Measurements from ENCODE around the gene SPINDOC. TPM values are rescaled to one million over a fixed set of nuclear protein-coding genes. Genes with fewer than 3 reads are reported as not detected.
"Not testable (repeated sequence)": the region's sequence is repeated elsewhere in the genome, so short reads cannot be mapped to it uniquely, and the experiment has no call there.

SPINDOC gene
- total and polyA plus RNA-seq, 2 donors = 11.7 to 17.5 TPM

GRCh38 chr11:63854696-63855095, 41.4 kb downstream of the SPINDOC start:
- 97% methylated on average over 4 of the region's 4 CpGs for WGBS
- Histone ChIP-seq H3K36me3 (ENCODE audit: control insufficient read depth in 2 of 2, insufficient read depth in 2 of 2, low read length in 1 of 2) (peaks cover 12 to 31% of the 10 kb centered on the region in 2 donors), H3K4me1 (ENCODE audit: control insufficient read depth in 2 of 2, insufficient read depth in 2 of 2, low read length in 2 of 2) (peaks cover 11 to 26% of the 10 kb centered on the region in 2 donors), H3K4me3 (ENCODE audit: low read length in 2 of 2) (no peak overlapping the region), H3K9me3 (ENCODE audit: control insufficient read depth in 2 of 2, insufficient read depth in 1 of 2, low read length in 1 of 2) (no peaks in the 10 kb centered on the region), H3K27ac (ENCODE audit: low read depth in 1 of 2, low read length in 1 of 2) (no peak overlapping the region), H3K27me3 (ENCODE audit: control insufficient read depth in 2 of 2, insufficient read depth in 1 of 2, low read length in 1 of 2) (no peaks in the 10 kb centered on the region)
- no peak for DNase-seq (ENCODE audit: low read depth in 6 of 9, low spot score in 9 of 9)

GRCh38 chr11:63855975-63856374, 42.7 kb downstream of the SPINDOC start:
- Histone ChIP-seq H3K27ac (ENCODE audit: low read depth in 1 of 2, low read length in 1 of 2) (peak overlapping the region in 1 of 2 donors; percentile 31), H3K4me1 (ENCODE audit: control insufficient read depth in 2 of 2, insufficient read depth in 2 of 2, low read length in 2 of 2) (peaks cover 4 to 20% of the 10 kb centered on the region in 2 donors), H3K36me3 (ENCODE audit: control insufficient read depth in 2 of 2, insufficient read depth in 2 of 2, low read length in 1 of 2) (peaks cover 5 to 28% of the 10 kb centered on the region in 2 donors), H3K4me3 (ENCODE audit: low read length in 2 of 2) (no peak overlapping the region), H3K9me3 (ENCODE audit: control insufficient read depth in 2 of 2, insufficient read depth in 1 of 2, low read length in 1 of 2) (no peaks in the 10 kb centered on the region), H3K27me3 (ENCODE audit: control insufficient read depth in 2 of 2, insufficient read depth in 1 of 2, low read length in 1 of 2) (no peaks in the 10 kb centered on the region)
- peak in 1 of 9 donors; percentile 36 for DNase-seq (ENCODE audit: low read depth in 6 of 9, low spot score in 9 of 9)
- WGBS = 63% methylated on average over 2 of the region's 2 CpGs

- Histone ChIP-seq H3K4me3 (ENCODE audit: low read length in 2 of 2) (no peak overlapping the region), H3K27ac (ENCODE audit: low read depth in 1 of 2, low read length in 1 of 2) (no peak overlapping the region), H3K9me3 (ENCODE audit: control insufficient read depth in 2 of 2, insufficient read depth in 1 of 2, low read length in 1 of 2) (no peaks in the 10 kb centered on the region), H3K27me3 (ENCODE audit: control insufficient read depth in 2 of 2, insufficient read depth in 1 of 2, low read length in 1 of 2) (no peaks in the 10 kb centered on the region), H3K4me1 (ENCODE audit: control insufficient read depth in 2 of 2, insufficient read depth in 2 of 2, low read length in 2 of 2) (peaks cover 0 to 21% of the 10 kb centered on the region in 2 donors), H3K36me3 (ENCODE audit: control insufficient read depth in 2 of 2, insufficient read depth in 2 of 2, low read length in 1 of 2) (peaks cover 8 to 44% of the 10 kb centered on the region in 2 donors)
- 96% methylated on average over 11 of the region's 11 CpGs for WGBS
- no peak for DNase-seq (ENCODE audit: low read depth in 6 of 9, low spot score in 9 of 9)
Observed at GRCh38 chr11:63858628-63859550, 45.6 kb downstream of the SPINDOC start.

- Histone ChIP-seq H3K4me1 (ENCODE audit: control insufficient read depth in 2 of 2, insufficient read depth in 2 of 2, low read length in 2 of 2) (peaks cover 15 to 35% of the 10 kb centered on the region in 2 donors), H3K36me3 (ENCODE audit: control insufficient read depth in 2 of 2, insufficient read depth in 2 of 2, low read length in 1 of 2) (peaks cover 9 to 41% of the 10 kb centered on the region in 2 donors), H3K27me3 (ENCODE audit: control insufficient read depth in 2 of 2, insufficient read depth in 1 of 2, low read length in 1 of 2) (no peaks in the 10 kb centered on the region), H3K4me3 (ENCODE audit: low read length in 2 of 2) (no peak overlapping the region), H3K9me3 (ENCODE audit: control insufficient read depth in 2 of 2, insufficient read depth in 1 of 2, low read length in 1 of 2) (no peaks in the 10 kb centered on the region), H3K27ac (ENCODE audit: low read depth in 1 of 2, low read length in 1 of 2) (peak overlapping the region; percentile 4 to 58)
- WGBS = 33% methylated on average over 4 of the region's 4 CpGs
- DNase-seq (ENCODE audit: low read depth in 6 of 9, low spot score in 9 of 9) = peak in 1 of 9 donors; percentile 34
Observed at GRCh38 chr11:63862923-63863322, 49.7 kb downstream of the SPINDOC start.

GRCh38 chr11:63863620-63864019, 50.4 kb downstream of the SPINDOC start:
- H3K27ac ChIP-seq (ENCODE audit: low read depth in 1 of 2, low read length in 1 of 2); H3K27me3 ChIP-seq (ENCODE audit: control insufficient read depth in 2 of 2, insufficient read depth in 1 of 2, low read length in 1 of 2); H3K4me3 ChIP-seq (ENCODE audit: low read length in 2 of 2); H3K9me3 ChIP-seq (ENCODE audit: control insufficient read depth in 2 of 2, insufficient read depth in 1 of 2, low read length in 1 of 2); DNase-seq (ENCODE audit: low read depth in 6 of 9, low spot score in 9 of 9): not testable (repeated sequence)
- Histone ChIP-seq H3K4me1 (ENCODE audit: control insufficient read depth in 2 of 2, insufficient read depth in 2 of 2, low read length in 2 of 2) (peaks cover 19 to 39% of the 10 kb centered on the region in 2 donors), H3K36me3 (ENCODE audit: control insufficient read depth in 2 of 2, insufficient read depth in 2 of 2, low read length in 1 of 2) (peaks cover 8 to 45% of the 10 kb centered on the region in 2 donors)
- 97% methylated on average over 6 of the region's 6 CpGs for WGBS

- 43% methylated on average over 4 of the region's 4 CpGs for WGBS
- Histone ChIP-seq H3K4me1 (ENCODE audit: control insufficient read depth in 2 of 2, insufficient read depth in 2 of 2, low read length in 2 of 2) (peaks cover 39 to 61% of the 10 kb centered on the region in 2 donors), H3K4me3 (ENCODE audit: low read length in 2 of 2) (no peak overlapping the region)
Observed at GRCh38 chr11:63866211-63866610, 53.0 kb downstream of the SPINDOC start.

GRCh38 chr11:63867511-63867910, 54.3 kb downstream of the SPINDOC start:
- Histone ChIP-seq H3K4me3 (ENCODE audit: low read length in 2 of 2) (no peak overlapping the region), H3K36me3 (ENCODE audit: control insufficient read depth in 2 of 2, insufficient read depth in 2 of 2, low read length in 1 of 2) (peaks cover 3 to 31% of the 10 kb centered on the region in 2 donors), H3K27me3 (ENCODE audit: control insufficient read depth in 2 of 2, insufficient read depth in 1 of 2, low read length in 1 of 2) (no peaks in the 10 kb centered on the region), H3K4me1 (ENCODE audit: control insufficient read depth in 2 of 2, insufficient read depth in 2 of 2, low read length in 2 of 2) (peaks cover 39 to 67% of the 10 kb centered on the region in 2 donors), H3K9me3 (ENCODE audit: control insufficient read depth in 2 of 2, insufficient read depth in 1 of 2, low read length in 1 of 2) (peaks cover 0 to 4% of the 10 kb centered on the region in 2 donors), H3K27ac (ENCODE audit: low read depth in 1 of 2, low read length in 1 of 2) (no peak overlapping the region)
- 95% methylated on average over 4 of the region's 4 CpGs for WGBS
- DNase-seq (ENCODE audit: low read depth in 6 of 9, low spot score in 9 of 9) = no peak

More at GRCh38 chr11:63866211-63866610, 53.0 kb downstream of the SPINDOC start:
- peak in 1 of 9 donors; percentile 68 for DNase-seq (ENCODE audit: low read depth in 6 of 9, low spot score in 9 of 9)
- Histone ChIP-seq H3K27ac (ENCODE audit: low read depth in 1 of 2, low read length in 1 of 2) (peak overlapping the region in 1 of 2 donors; percentile 20), H3K9me3 (ENCODE audit: control insufficient read depth in 2 of 2, insufficient read depth in 1 of 2, low read length in 1 of 2) (peaks cover 0 to 3% of the 10 kb centered on the region in 2 donors), H3K27me3 (ENCODE audit: control insufficient read depth in 2 of 2, insufficient read depth in 1 of 2, low read length in 1 of 2) (no peaks in the 10 kb centered on the region), H3K36me3 (ENCODE audit: control insufficient read depth in 2 of 2, insufficient read depth in 2 of 2, low read length in 1 of 2) (peaks cover 8 to 44% of the 10 kb centered on the region in 2 donors)

GRCh38 chr11:63868399-63869064, 55.3 kb downstream of the SPINDOC start:
- H3K36me3 ChIP-seq (ENCODE audit: control insufficient read depth in 2 of 2, insufficient read depth in 2 of 2, low read length in 1 of 2) = peaks cover 10 to 25% of the 10 kb centered on the region in 2 donors
- peaks cover 0 to 4% of the 10 kb centered on the region in 2 donors for H3K9me3 ChIP-seq (ENCODE audit: control insufficient read depth in 2 of 2, insufficient read depth in 1 of 2, low read length in 1 of 2)
- H3K27ac ChIP-seq (ENCODE audit: low read depth in 1 of 2, low read length in 1 of 2) = peak overlapping the region; percentile 6 to 56
- peaks cover 39 to 70% of the 10 kb centered on the region in 2 donors for H3K4me1 ChIP-seq (ENCODE audit: control insufficient read depth in 2 of 2, insufficient read depth in 2 of 2, low read length in 2 of 2)
- no peaks in the 10 kb centered on the region for H3K27me3 ChIP-seq (ENCODE audit: control insufficient read depth in 2 of 2, insufficient read depth in 1 of 2, low read length in 1 of 2)
- H3K4me3 ChIP-seq (ENCODE audit: low read length in 2 of 2) = no peak overlapping the region
- WGBS = 48% methylated on average over 9 of the region's 9 CpGs
- no peak for DNase-seq (ENCODE audit: low read depth in 6 of 9, low spot score in 9 of 9)

GRCh38 chr11:63869171-63869591, 55.9 kb downstream of the SPINDOC start:
- Histone ChIP-seq H3K36me3 (ENCODE audit: control insufficient read depth in 2 of 2, insufficient read depth in 2 of 2, low read length in 1 of 2) (peaks cover 10 to 25% of the 10 kb centered on the region in 2 donors), H3K27ac (ENCODE audit: low read depth in 1 of 2, low read length in 1 of 2) (peak overlapping the region; percentile 6 to 48), H3K4me1 (ENCODE audit: control insufficient read depth in 2 of 2, insufficient read depth in 2 of 2, low read length in 2 of 2) (peaks cover 39 to 70% of the 10 kb centered on the region in 2 donors), H3K27me3 (ENCODE audit: control insufficient read depth in 2 of 2, insufficient read depth in 1 of 2, low read length in 1 of 2) (no peaks in the 10 kb centered on the region), H3K9me3 (ENCODE audit: control insufficient read depth in 2 of 2, insufficient read depth in 1 of 2, low read length in 1 of 2) (peaks cover 0 to 4% of the 10 kb centered on the region in 2 donors), H3K4me3 (ENCODE audit: low read length in 2 of 2) (no peak overlapping the region)
- DNase-seq (ENCODE audit: low read depth in 6 of 9, low spot score in 9 of 9) = no peak
- WGBS = 80% methylated on average over 7 of the region's 7 CpGs
